Testis (tissue), 2 donors: Measurements from ENCODE around the gene DNAJC6.

ENCODE experiments used
- POLR2A ChIP-seq: fragments of 450-650 bp; IDR thresholded peaks from one replicate; pipeline ENCODE4 v1.6.1; 2017; ENCODE audit warnings: antibody characterized with exemption, mild to moderate bottlenecking, moderate library complexity
- TF ChIP-seq, protein P1 (sequence below), 3 experiments: fragments of 450-650 bp in 2 of 3; fragments of 200-600 bp in 1 of 3; sonication (generic) in 1 of 3; IDR thresholded peaks; one replicate each; pipeline ENCODE4 v1.5.1; 2016 to 2019; ENCODE audit warnings: antibody characterized with exemption in 3 of 3, mild to moderate bottlenecking in 2 of 3, moderate library complexity in 1 of 3

- no peak for TF ChIP-seq POLR2A
- TF ChIP-seq, protein P1, sequence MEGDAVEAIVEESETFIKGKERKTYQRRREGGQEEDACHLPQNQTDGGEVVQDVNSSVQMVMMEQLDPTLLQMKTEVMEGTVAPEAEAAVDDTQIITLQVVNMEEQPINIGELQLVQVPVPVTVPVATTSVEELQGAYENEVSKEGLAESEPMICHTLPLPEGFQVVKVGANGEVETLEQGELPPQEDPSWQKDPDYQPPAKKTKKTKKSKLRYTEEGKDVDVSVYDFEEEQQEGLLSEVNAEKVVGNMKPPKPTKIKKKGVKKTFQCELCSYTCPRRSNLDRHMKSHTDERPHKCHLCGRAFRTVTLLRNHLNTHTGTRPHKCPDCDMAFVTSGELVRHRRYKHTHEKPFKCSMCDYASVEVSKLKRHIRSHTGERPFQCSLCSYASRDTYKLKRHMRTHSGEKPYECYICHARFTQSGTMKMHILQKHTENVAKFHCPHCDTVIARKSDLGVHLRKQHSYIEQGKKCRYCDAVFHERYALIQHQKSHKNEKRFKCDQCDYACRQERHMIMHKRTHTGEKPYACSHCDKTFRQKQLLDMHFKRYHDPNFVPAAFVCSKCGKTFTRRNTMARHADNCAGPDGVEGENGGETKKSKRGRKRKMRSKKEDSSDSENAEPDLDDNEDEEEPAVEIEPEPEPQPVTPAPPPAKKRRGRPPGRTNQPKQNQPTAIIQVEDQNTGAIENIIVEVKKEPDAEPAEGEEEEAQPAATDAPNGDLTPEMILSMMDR (IDR thresholded peaks at IDR 0.05), result no peak
Measured at GRCh38 chr1:65363484-65363883, 54.1 kb downstream of the DNAJC6 start.
